Neural cell (in vitro differentiated cells): ENCODE results near the gene DSCAM. TPM values are rescaled to one million over a fixed set of nuclear protein-coding genes. Genes with fewer than 3 reads are reported as not detected.

Experiments
- H2AFZ ChIP-seq: fragments of 200-600, 300-800 bp; sonication (generic), shearing (Covaris generic); 2 replicates; pipeline ENCODE4 v1.6.0; 2014; ENCODE audit warnings: low read depth, mild to moderate bottlenecking, antibody characterized with exemption, low read length, moderate library complexity
- H3F3A ChIP-seq: fragments of 200-600 bp; shearing (Covaris generic); 2 replicates; pipeline ENCODE4 v1.6.1; 2016; ENCODE audit warnings: mild to moderate bottlenecking, moderate library complexity, mixed read lengths, antibody characterized with exemption, low read length; ENCODE audit not compliant: insufficient read depth, poor library complexity, severe bottlenecking
- H3K27ac ChIP-seq: fragments of 200-600, 300-800 bp; sonication (generic), shearing (Covaris generic); 2 replicates; pipeline ENCODE4 v1.5.1; 2014; ENCODE audit warnings: mild to moderate bottlenecking, low read length, moderate library complexity
- H3K27me3 ChIP-seq: fragments of 300-800, 200-600 bp; sonication (generic), shearing (Covaris generic); 2 replicates; pipeline ENCODE4 v1.6.0; 2014; ENCODE audit warnings: mild to moderate bottlenecking, low read depth, low read length, moderate library complexity; ENCODE audit not compliant: insufficient read depth
- H3K36me3 ChIP-seq: fragments of 300-800, 200-600 bp; sonication (generic), shearing (Covaris generic); 2 replicates; pipeline ENCODE4 v1.5.1; 2014; ENCODE audit warnings: mild to moderate bottlenecking, antibody characterized with exemption, low read length, moderate library complexity; ENCODE audit not compliant: insufficient read depth
- H3K4me2 ChIP-seq: fragments of 300-800, 200-600 bp; sonication (generic), shearing (Covaris generic); 2 replicates; pipeline ENCODE4 v1.6.0; 2014; ENCODE audit warnings: mild to moderate bottlenecking, low read length
- H3K4me3 ChIP-seq: fragments of 300-800, 200-600 bp; sonication (generic), shearing (Covaris generic); 2 replicates; pipeline ENCODE4 v1.5.1; 2014; ENCODE audit warnings: mild to moderate bottlenecking, low read length, moderate library complexity
- H3K79me2 ChIP-seq: fragments of 200-600 bp; shearing (Covaris generic); replicated peaks from 2 replicates; pipeline ENCODE4 v1.6.0; 2014; ENCODE audit warnings: mild to moderate bottlenecking, low read length, moderate library complexity; ENCODE audit not compliant: insufficient read depth
- H3K9ac ChIP-seq: fragments of 300-800, 200-600 bp; sonication (generic), shearing (Covaris generic); 2 replicates; pipeline ENCODE4 v1.6.1; 2016; ENCODE audit warnings: mild to moderate bottlenecking, low read length, mixed read lengths
- H3K9me2 ChIP-seq: fragments of 200-600 bp; shearing (Covaris generic); 2 replicates; pipeline ENCODE4 v1.6.1; 2016; ENCODE audit warnings: mild to moderate bottlenecking, low read length, mixed read lengths; ENCODE audit not compliant: insufficient read depth
- H3K9me3 ChIP-seq: fragments of 200-600, 300-800 bp; sonication (generic), shearing (Covaris generic); 2 replicates; pipeline ENCODE4 v1.6.1; 2016; ENCODE audit warnings: mild to moderate bottlenecking, mixed run types, low read length, moderate library complexity, mixed read lengths
- H4K20me1 ChIP-seq: fragments of 200-600 bp; shearing (Covaris generic); 2 replicates; pipeline ENCODE4 v1.6.1; 2016; ENCODE audit warnings: mild to moderate bottlenecking, mixed run types; ENCODE audit not compliant: insufficient read depth
- CTCF ChIP-seq: fragments of 450-650 bp; IDR thresholded peaks from 2 replicates; pipeline ENCODE4 v1.5.1; 2014; ENCODE audit warnings: antibody characterized with exemption, mild to moderate bottlenecking, moderate library complexity; ENCODE audit not compliant: poor library complexity, severe bottlenecking
- EP300 ChIP-seq: fragments of 450-650 bp; conservative IDR thresholded peaks from 2 replicates; pipeline ENCODE4 v1.6.1; 2014; ENCODE audit warnings: antibody characterized with exemption, mild to moderate bottlenecking, moderate library complexity; ENCODE audit not compliant: poor library complexity, severe bottlenecking
- EZH2 ChIP-seq: fragments of 200-600, 300-800 bp; shearing (Covaris generic), sonication (generic); IDR thresholded peaks from 2 replicates; pipeline ENCODE4 v1.6.1; 2014; ENCODE audit warnings: antibody characterized with exemption, low read length, borderline replicate concordance, mild to moderate bottlenecking; ENCODE audit not compliant: insufficient read depth, poor library complexity, severe bottlenecking
- MXI1 ChIP-seq: fragments of 450-650 bp; conservative IDR thresholded peaks from 2 replicates; pipeline ENCODE4 v1.6.1; 2014; ENCODE audit warnings: antibody characterized with exemption, mild to moderate bottlenecking; ENCODE audit not compliant: poor library complexity, severe bottlenecking
- POLR2AphosphoS5 ChIP-seq: IDR thresholded peaks from 2 replicates; pipeline ENCODE4 v1.6.1; 2012
- RAD21 ChIP-seq: fragments of 450-650 bp; conservative IDR thresholded peaks from 2 replicates; pipeline ENCODE4 v1.6.1; 2014; ENCODE audit warnings: antibody characterized with exemption, mild to moderate bottlenecking, moderate library complexity
- REST ChIP-seq: IDR thresholded peaks from 2 replicates; pipeline ENCODE4 v1.6.1; 2012; ENCODE audit warnings: borderline replicate concordance
- SMC3 ChIP-seq: fragments of 450-650 bp; conservative IDR thresholded peaks from 2 replicates; pipeline ENCODE4 v1.6.1; 2014; ENCODE audit warnings: antibody characterized with exemption, mild to moderate bottlenecking, moderate library complexity; ENCODE audit not compliant: poor library complexity
- TAF1 ChIP-seq: IDR thresholded peaks from 2 replicates; pipeline ENCODE4 v1.6.1; 2012; ENCODE audit warnings: low read depth
- polyA plus RNA-seq: library from polyadenylated mRNA; depleted of rRNA; stranded (reverse); fragments of >200 nt; gene quantifications from 2 replicates; pipeline ENCODE4 v1.2.3, GENCODE V29; 2014

The DSCAM gene
- polyA plus RNA-seq, 1 donor from 2014 or later = 5.3 TPM

GRCh38 chr21:40754466-40754865 lies 92.5 kb downstream of the DSCAM start:
- no peaks in the 10 kb centered on the region for H4K20me1 ChIP-seq
- H3K4me3 ChIP-seq = no peak overlapping the region
- H3K79me2 ChIP-seq = no peaks in the 10 kb centered on the region
- no peaks in the 10 kb centered on the region for H3K36me3 ChIP-seq
- H3K9me3 ChIP-seq = no peaks in the 10 kb centered on the region
- H3F3A ChIP-seq = no peaks in the 10 kb centered on the region
- no peak overlapping the region for H3K4me2 ChIP-seq
- H3K9me2 ChIP-seq = no peaks in the 10 kb centered on the region
- H3K27me3 ChIP-seq = no peaks in the 10 kb centered on the region
- no peak overlapping the region for H3K27ac ChIP-seq
- TF ChIP-seq RAD21 (no peak), POLR2AphosphoS5 (no peak), REST (no peak), CTCF (no peak), TAF1 (no peak), SMC3 (no peak), EZH2 (no peak), EP300 (no peak), MXI1 (no peak)
- H2AFZ ChIP-seq = no peak overlapping the region
- no peak overlapping the region for H3K9ac ChIP-seq

- Histone ChIP-seq H3K9me2 (no peaks in the 10 kb centered on the region), H4K20me1 (no peaks in the 10 kb centered on the region), H3K27me3 (no peaks in the 10 kb centered on the region), H3K79me2 (no peaks in the 10 kb centered on the region), H3K27ac (no peak overlapping the region), H3K9me3 (no peaks in the 10 kb centered on the region), H3K36me3 (no peaks in the 10 kb centered on the region), H3K9ac (no peak overlapping the region), H2AFZ (no peak overlapping the region), H3F3A (no peaks in the 10 kb centered on the region), H3K4me2 (no peak overlapping the region), H3K4me3 (no peak overlapping the region)
- TF ChIP-seq TAF1 (no peak), POLR2AphosphoS5 (no peak), EP300 (no peak), SMC3 (no peak), CTCF (no peak), REST (no peak), RAD21 (no peak), EZH2 (no peak), MXI1 (no peak)
Measured at GRCh38 chr21:40753756-40754155, 93.2 kb downstream of the DSCAM start.
